ENCODE measurements around the gene CIRBP.

CIRBP gene

GRCh38 chr19:1290703-1291651 is 21.8 kb downstream of the CIRBP start:
- no peak for DNase-seq (ENCODE audit: low read depth)
- H3K4me3 ChIP-seq (ENCODE audit: low read length): no peak overlapping the region
- no peak for TF ChIP-seq CTCF (conservative IDR thresholded peaks at IDR 0.05; ENCODE audit: low read depth, low read length)

- DNase-seq (ENCODE audit: low read depth): no peak
- H3K4me3 ChIP-seq (ENCODE audit: low read length): no peak overlapping the region
- TF ChIP-seq CTCF (conservative IDR thresholded peaks at IDR 0.05; ENCODE audit: low read depth, low read length): no peak
Measured at GRCh38 chr19:1291761-1292418, 22.8 kb downstream of the CIRBP start.

- H3K4me3 ChIP-seq (ENCODE audit: low read length): no peak overlapping the region
- no peak for DNase-seq (ENCODE audit: low read depth)
- TF ChIP-seq CTCF (conservative IDR thresholded peaks at IDR 0.05; ENCODE audit: low read depth, low read length): no peak
Measured at GRCh38 chr19:1292419-1293151, 23.5 kb downstream of the CIRBP start.

GRCh38 chr19:1293782-1294604 is 24.9 kb downstream of the CIRBP start:
- DNase-seq (ENCODE audit: low read depth): no peak
- no peak for TF ChIP-seq CTCF (conservative IDR thresholded peaks at IDR 0.05; ENCODE audit: low read depth, low read length)
- no peak overlapping the region for H3K4me3 ChIP-seq (ENCODE audit: low read length)

GRCh38 chr19:1294688-1295087 is 25.6 kb downstream of the CIRBP start:
- no peak for DNase-seq (ENCODE audit: low read depth)
- no peak overlapping the region for H3K4me3 ChIP-seq (ENCODE audit: low read length)
- no peak for TF ChIP-seq CTCF (conservative IDR thresholded peaks at IDR 0.05; ENCODE audit: low read depth, low read length)

- no peak for TF ChIP-seq CTCF (conservative IDR thresholded peaks at IDR 0.05; ENCODE audit: low read depth, low read length)
- no peak for DNase-seq (ENCODE audit: low read depth)
- no peak overlapping the region for H3K4me3 ChIP-seq (ENCODE audit: low read length)
Measured at GRCh38 chr19:1295169-1296012, 26.3 kb downstream of the CIRBP start.
